HUDEP-2 (cell line): ENCODE measurements around the gene SLCO1B3.
"Not testable (repeated sequence)": the region's sequence is repeated elsewhere in the genome, so short reads cannot be mapped to it uniquely, and the experiment has no call there.

Source experiments
- DNase-seq, 76 experiments: peaks; one replicate each; lab custom pipeline; 2025; ENCODE audit not compliant: unreplicated experiment in 76 of 76; lab: John Stamatoyannopoulos, UW

Gene SLCO1B3, protein sequence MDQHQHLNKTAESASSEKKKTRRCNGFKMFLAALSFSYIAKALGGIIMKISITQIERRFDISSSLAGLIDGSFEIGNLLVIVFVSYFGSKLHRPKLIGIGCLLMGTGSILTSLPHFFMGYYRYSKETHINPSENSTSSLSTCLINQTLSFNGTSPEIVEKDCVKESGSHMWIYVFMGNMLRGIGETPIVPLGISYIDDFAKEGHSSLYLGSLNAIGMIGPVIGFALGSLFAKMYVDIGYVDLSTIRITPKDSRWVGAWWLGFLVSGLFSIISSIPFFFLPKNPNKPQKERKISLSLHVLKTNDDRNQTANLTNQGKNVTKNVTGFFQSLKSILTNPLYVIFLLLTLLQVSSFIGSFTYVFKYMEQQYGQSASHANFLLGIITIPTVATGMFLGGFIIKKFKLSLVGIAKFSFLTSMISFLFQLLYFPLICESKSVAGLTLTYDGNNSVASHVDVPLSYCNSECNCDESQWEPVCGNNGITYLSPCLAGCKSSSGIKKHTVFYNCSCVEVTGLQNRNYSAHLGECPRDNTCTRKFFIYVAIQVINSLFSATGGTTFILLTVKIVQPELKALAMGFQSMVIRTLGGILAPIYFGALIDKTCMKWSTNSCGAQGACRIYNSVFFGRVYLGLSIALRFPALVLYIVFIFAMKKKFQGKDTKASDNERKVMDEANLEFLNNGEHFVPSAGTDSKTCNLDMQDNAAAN

GRCh38 chr12:20810487-20810886 lies at the start of gene SLCO1B3:
TSS of gene SLCO1B3 (plus strand) at chr12:20810705. CDS start at chr12:20815739, 5,034 bp downstream.
- DNase-seq, result no peak

GRCh38 chr12:20777420-20777819 lies 33.1 kb upstream of the SLCO1B3 start:
- DNase-seq, result no peak

DNA sequence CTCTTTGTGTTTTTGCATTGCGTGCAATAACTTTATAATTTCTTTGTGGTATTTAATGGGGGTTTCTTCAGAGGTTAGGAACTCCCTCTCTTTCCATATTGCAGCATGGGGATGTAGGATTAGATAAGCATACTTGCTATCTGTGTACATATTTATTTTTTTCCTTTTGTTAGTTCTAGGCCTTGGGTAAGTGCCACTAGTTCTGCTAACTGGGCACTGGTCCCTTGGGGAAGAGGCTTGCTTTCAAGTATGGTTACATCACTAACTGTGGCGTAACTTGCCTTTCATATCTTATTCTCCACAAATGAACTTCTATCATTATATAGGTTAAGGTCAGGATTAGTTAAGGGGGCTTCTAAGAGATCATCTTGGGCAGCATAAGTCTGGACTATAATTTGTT lies 31.5 kb upstream of the SLCO1B3 start:
- DNase-seq, result no peak

GRCh38 chr12:20779971-20780370 lies 30.5 kb upstream of the SLCO1B3 start:
- not testable (repeated sequence) for DNase-seq

GRCh38 chr12:20783796-20784357 lies 26.6 kb upstream of the SLCO1B3 start:
- DNase-seq, result not testable (repeated sequence)

GRCh38 chr12:20792971-20793370 lies 17.5 kb upstream of the SLCO1B3 start:
- DNase-seq, result no peak

DNA sequence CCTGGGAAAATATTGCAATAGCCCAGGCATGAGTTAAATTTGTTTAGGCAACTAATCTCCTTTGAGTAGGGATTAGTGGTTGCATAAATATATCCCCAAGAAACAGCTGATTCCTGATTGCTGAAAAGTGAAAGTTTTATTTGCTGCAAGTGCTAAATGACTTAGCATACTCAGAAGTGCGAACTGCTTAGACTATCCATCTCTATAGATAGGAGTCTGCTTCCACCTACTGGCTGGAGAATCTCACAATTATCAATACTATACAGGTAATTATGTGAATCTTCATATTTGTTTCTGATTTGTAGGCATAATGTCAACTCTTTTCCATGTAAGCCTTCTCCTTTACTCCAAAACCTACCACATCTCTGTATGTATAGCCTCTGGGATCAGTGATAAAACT lies 12.0 kb upstream of the SLCO1B3 start:
- peak in 5 of 76 experiments; percentile 0 to 16 (median 1) for DNase-seq

DNA sequence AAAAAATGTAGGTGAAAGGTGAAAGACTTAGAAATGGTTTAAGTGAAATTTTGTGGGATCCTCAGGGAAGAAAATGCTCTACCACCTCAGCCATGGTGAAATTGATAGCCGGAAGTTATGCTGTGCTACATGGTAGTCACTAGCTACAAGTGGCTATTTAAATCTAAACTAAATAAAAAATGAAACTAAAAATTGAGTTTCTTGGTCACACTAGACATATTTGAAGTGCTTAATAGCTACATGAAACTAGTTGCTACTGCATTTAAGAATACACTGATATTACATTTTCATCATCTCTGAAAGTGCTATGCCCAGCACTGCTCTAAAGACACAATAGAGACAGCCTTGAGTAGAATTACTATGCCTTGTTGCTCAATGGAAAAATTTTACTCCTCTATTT lies 10.3 kb upstream of the SLCO1B3 start:
- no peak for DNase-seq

DNA sequence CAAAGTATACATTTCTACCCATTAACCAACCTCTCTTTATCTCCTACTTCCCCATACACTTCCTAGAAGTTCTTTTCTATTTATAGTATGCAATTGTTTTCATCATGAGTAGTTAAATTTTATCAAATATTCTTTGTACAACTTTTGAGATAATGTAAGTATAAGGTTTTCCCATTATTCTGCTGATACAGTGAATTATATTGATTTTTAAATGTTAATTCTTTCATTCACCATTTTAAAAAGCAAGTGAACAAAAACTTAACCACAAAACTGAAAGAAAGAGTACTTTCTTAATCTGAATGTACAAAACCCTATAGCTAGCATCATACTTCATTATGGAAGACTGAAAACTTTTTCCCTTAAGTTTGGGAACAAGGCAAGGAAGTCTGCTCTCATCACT lies 9.5 kb upstream of the SLCO1B3 start:
- DNase-seq, result no peak

- no peak for DNase-seq
Measured at GRCh38 chr12:20805921-20806320, 4.6 kb upstream of the SLCO1B3 start.

- no peak for DNase-seq
Measured at GRCh38 chr12:20807192-20808080, 3.1 kb upstream of the SLCO1B3 start.

DNA sequence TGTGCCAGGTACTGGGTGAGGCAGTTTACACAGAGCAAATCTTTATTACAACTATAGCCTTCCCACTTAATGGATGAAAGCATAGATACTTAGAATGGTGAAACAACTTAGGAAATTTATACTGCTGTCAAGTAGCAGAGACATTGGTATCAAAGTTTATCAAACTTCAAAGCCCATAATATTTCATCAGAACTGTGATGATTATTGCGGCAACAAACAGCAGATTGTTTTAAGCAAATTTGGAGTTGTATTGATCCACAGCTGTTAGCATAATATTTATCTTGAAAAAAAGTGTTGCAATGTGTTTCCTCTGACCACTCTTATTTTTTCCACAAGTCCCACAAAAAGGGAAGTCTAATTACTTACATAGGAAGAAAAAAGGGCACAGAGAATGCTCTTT lies 2.0 kb upstream of the SLCO1B3 start:
- no peak for DNase-seq

DNA sequence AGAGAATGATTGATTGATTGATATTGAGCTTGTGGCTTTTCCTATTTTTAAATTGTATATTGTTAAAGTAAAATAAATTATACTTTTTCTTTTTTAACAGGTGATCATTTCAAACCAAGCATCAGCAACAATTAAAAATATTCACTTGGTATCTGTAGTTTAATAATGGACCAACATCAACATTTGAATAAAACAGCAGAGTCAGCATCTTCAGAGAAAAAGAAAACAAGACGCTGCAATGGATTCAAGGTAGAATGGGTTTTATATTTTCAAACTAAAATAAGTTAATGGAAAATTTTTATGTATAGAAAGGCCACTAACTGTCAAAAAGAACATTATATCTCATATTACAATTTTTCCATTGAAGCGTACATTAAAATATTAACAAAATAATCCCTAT lies 5.1 kb downstream of the SLCO1B3 start:
- no peak for DNase-seq

DNA sequence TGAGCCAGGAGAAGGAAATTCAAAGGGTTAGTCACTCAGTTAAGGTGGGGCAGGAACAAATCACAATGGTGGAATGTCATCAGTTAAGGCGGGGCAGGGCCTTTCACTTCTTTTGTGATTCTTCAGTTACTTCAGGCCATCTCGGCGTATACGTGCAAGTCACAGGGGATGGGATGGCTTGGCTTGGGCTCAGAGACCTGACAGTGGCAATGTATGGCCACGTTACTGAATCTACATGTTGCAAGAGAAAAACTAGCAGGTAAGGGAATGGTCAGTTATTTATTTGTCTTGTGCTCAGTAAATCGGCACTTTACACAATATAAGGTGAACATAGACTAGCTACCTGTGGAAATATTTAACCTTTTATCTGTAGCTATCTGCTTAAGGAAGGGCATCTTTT lies 11.9 kb downstream of the SLCO1B3 start:
- no peak for DNase-seq

- no peak for DNase-seq
Measured at GRCh38 chr12:20822925-20823324, 12.4 kb downstream of the SLCO1B3 start.

DNA sequence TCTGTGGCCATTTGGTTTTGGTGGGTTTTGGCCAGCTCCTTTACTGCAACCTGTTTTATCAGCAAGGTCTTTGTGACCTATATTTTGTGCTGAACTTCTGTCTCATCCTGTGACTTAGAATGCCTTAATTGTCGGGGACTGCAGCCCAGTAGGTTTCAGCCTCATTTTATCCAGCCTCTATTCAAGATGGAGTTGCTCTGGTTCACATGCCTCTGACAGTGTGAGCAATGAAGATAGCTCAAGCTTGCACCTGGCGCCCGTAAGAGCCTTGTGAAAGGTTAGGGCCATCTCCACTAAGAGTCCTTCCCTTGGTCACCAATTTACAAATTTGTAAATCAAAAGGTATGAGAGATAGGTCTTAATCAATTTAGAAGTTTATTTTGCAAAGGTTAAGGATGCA lies 19.4 kb downstream of the SLCO1B3 start:
- DNase-seq, result no peak

DNA sequence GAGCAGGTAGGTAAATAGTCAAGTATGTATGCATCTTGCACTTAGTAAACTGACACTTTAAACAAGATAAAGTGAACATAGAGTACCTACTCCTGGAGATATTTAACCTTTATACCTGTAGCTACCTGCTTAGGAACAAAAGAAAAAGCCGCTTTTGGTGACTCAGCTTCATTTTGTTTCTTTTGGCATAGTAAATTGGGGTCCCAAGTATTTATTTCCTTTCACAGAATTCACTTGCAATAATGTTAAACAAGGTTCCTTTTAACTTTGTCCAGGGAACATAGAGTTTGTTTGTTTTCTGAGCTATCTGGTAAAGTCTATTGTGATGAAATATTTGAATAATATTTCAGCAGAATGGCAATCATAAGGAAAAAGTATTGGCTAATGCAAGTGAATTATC lies 20.0 kb downstream of the SLCO1B3 start:
- DNase-seq, result no peak

DNA sequence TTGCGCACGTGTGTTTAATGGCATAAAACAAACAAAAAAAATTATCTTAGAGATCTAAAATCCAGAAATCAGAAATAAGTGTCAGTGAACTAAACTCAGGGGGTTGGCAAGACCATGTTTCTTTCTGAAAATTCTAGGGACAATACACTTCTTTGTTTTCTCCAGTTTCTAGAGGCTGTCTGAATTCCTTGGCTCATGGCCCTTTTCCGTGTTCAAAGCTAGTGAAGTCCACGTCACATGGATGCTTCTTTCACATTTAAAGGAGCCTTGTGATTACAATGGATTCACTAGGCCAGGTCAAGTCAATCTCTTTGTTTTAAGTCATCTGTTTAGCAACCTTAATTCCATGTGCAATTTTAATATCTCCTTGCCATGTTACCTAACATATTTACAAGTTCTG lies 22.4 kb downstream of the SLCO1B3 start:
- DNase-seq, result no peak

GRCh38 chr12:20852649-20853048 lies 42.1 kb downstream of the SLCO1B3 start:
- no peak for DNase-seq

GRCh38 chr12:20863056-20863455 lies 52.6 kb downstream of the SLCO1B3 start:
- DNase-seq, result no peak

DNA sequence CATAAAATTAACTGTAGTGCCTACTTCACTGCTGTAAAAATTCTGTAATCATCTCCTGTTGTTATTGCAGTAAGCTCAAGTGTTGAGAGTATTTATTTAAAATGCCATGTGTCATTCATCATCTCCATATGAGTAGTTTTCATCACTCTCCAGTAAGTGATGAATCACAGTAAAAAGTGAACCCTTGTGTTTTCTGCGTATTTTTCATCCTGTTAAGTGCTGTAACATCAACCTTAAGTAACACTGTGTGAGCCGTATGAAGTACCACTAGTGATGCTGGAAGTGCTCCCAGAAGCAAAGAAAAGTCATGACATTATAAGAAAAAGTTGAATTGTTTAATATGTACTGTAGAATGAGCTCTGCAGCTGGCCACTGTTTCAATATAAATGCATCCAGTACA lies 55.4 kb downstream of the SLCO1B3 start:
- DNase-seq, result no peak
